Peyer's patch (tissue), 4 donors: ENCODE data around the gene B4GALNT2.

ENCODE experiments used
- CTCF ChIP-seq, 6 experiments: fragments of 450-650 bp in 4 of 6; fragments of 200-600 bp in 2 of 6; sonication (generic) in 1 of 6; IDR thresholded peaks; one replicate each; pipeline ENCODE4 v1.5.1; 2017 to 2019; ENCODE audit warnings: antibody characterized with exemption in 6 of 6, mild to moderate bottlenecking in 3 of 6, moderate library complexity in 1 of 6
- POLR2A ChIP-seq, 2 donors: fragments of 450-650 bp; IDR thresholded peaks; one replicate each; pipeline ENCODE4 v1.5.1; 2017; ENCODE audit warnings: antibody characterized with exemption in 2 of 2, mild to moderate bottlenecking in 2 of 2, moderate library complexity in 2 of 2

- no peak for TF ChIP-seq CTCF (IDR thresholded peaks at IDR 0.05)
- TF ChIP-seq POLR2A (IDR thresholded peaks at IDR 0.05), result no peak
These were observed 14.2 kb downstream of the B4GALNT2 start for GRCh38 chr17:49146620-49147306.
